NB4 (cell line): Measurements from ENCODE around the gene INO80C.

Experiments
- TF ChIP-seq, protein P1 (sequence below): IDR thresholded peaks from one replicate; pipeline ENCODE4 v1.5.1; 2012; ENCODE audit warnings: low read depth, low read length
- TF ChIP-seq, protein P2 (sequence below): IDR thresholded peaks from 2 replicates; pipeline ENCODE4 v1.6.1; 2011; ENCODE audit warnings: low read depth, low read length

DNA sequence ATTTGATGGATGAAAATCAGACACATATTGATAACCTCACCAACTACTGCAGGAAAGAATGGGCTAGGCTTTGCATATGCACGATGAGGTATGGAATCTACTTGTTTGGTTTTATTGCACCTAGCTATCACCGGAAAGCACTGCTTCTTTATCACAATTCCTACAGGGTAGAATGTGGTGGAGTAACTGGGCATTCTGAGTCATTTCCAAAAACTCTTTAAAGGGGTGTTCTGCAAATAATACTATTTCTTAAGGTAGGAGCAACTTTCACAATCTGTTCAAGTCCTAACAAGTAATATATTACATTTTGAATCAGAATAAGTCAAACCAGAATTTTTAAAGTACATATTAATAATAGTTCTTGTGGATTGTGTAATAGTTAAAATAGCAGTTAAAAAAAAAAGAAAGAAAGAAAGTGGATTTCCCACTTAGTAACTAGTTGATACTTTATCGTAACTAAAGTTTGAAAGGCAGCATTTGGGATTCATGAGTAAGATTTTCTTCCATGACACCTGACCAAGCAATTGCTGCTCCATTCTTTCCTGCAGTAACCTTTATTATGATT lies 40.5 kb downstream of the INO80C start:
- TF ChIP-seq, protein P1, sequence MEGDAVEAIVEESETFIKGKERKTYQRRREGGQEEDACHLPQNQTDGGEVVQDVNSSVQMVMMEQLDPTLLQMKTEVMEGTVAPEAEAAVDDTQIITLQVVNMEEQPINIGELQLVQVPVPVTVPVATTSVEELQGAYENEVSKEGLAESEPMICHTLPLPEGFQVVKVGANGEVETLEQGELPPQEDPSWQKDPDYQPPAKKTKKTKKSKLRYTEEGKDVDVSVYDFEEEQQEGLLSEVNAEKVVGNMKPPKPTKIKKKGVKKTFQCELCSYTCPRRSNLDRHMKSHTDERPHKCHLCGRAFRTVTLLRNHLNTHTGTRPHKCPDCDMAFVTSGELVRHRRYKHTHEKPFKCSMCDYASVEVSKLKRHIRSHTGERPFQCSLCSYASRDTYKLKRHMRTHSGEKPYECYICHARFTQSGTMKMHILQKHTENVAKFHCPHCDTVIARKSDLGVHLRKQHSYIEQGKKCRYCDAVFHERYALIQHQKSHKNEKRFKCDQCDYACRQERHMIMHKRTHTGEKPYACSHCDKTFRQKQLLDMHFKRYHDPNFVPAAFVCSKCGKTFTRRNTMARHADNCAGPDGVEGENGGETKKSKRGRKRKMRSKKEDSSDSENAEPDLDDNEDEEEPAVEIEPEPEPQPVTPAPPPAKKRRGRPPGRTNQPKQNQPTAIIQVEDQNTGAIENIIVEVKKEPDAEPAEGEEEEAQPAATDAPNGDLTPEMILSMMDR: no peak
- TF ChIP-seq, protein P2, sequence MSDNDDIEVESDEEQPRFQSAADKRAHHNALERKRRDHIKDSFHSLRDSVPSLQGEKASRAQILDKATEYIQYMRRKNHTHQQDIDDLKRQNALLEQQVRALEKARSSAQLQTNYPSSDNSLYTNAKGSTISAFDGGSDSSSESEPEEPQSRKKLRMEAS: no peak
